NT2/D1 (cell line): ENCODE data around the gene CADPS2.

Source experiments
- SUZ12 ChIP-seq: IDR thresholded peaks from 2 replicates; pipeline ENCODE4 v1.6.1; 2011; ENCODE audit not compliant: insufficient read length, insufficient read depth; ENCODE audit errors: extremely low read depth
- YY1 ChIP-seq: IDR thresholded peaks from 2 replicates; pipeline ENCODE4 v1.6.1; 2011; ENCODE audit not compliant: insufficient read length, insufficient read depth

- TF ChIP-seq YY1 (no peak), SUZ12 (no peak)
Measured at GRCh38 chr7:122676466-122676865, 209.8 kb downstream of the CADPS2 start.
